Activated CD8-positive, alpha-beta memory T cell treated with anti-CD3 and anti-CD28 coated beads for 24 hours (primary cell): ENCODE measurements around the gene RAB11FIP3.
"Not testable (repeated sequence)": the region's sequence is repeated elsewhere in the genome, so short reads cannot be mapped to it uniquely, and the experiment has no call there.

Experiments
- DNase-seq: peaks from one replicate; pipeline ENCODE4 v3.0.0-alpha.2; 2020

RAB11FIP3 gene

GRCh38 chr16:467249-467871 is 41.9 kb downstream of the RAB11FIP3 start:
- DNase-seq: not testable (repeated sequence)

GRCh38 chr16:468068-468821 is 42.8 kb downstream of the RAB11FIP3 start:
- DNase-seq: no peak

GRCh38 chr16:469459-469858 is 44.0 kb downstream of the RAB11FIP3 start:
- DNase-seq: not testable (repeated sequence)

- no peak for DNase-seq
Observed at GRCh38 chr16:470418-470817, 45.0 kb downstream of the RAB11FIP3 start.

GRCh38 chr16:471353-472198 is 46.1 kb downstream of the RAB11FIP3 start:
- DNase-seq: no peak

- no peak for DNase-seq
Observed at GRCh38 chr16:472199-472504, 46.7 kb downstream of the RAB11FIP3 start.

- DNase-seq: no peak
Observed at GRCh38 chr16:473046-474043, 47.9 kb downstream of the RAB11FIP3 start.

GRCh38 chr16:474420-475122 is 49.1 kb downstream of the RAB11FIP3 start:
- DNase-seq: no peak

GRCh38 chr16:476039-476438 is 50.6 kb downstream of the RAB11FIP3 start:
- no peak for DNase-seq

GRCh38 chr16:477301-478157 is 52.1 kb downstream of the RAB11FIP3 start:
- no peak for DNase-seq

- not testable (repeated sequence) for DNase-seq
Observed at GRCh38 chr16:478287-478686, 52.8 kb downstream of the RAB11FIP3 start.

GRCh38 chr16:482468-483185 is 57.2 kb downstream of the RAB11FIP3 start:
- DNase-seq: no peak

GRCh38 chr16:483341-484075 is 58.1 kb downstream of the RAB11FIP3 start:
- no peak for DNase-seq

GRCh38 chr16:489606-490005 is 64.2 kb downstream of the RAB11FIP3 start:
- no peak for DNase-seq

- DNase-seq: no peak
Observed at GRCh38 chr16:490768-491167, 65.3 kb downstream of the RAB11FIP3 start.

- no peak for DNase-seq
Observed at GRCh38 chr16:491220-491919, 65.9 kb downstream of the RAB11FIP3 start.

- DNase-seq: no peak
Observed at GRCh38 chr16:492211-492875, 66.9 kb downstream of the RAB11FIP3 start.

GRCh38 chr16:494676-495075 is 69.2 kb downstream of the RAB11FIP3 start:
- not testable (repeated sequence) for DNase-seq
